Upper lobe of right lung (tissue), 1 donor: ENCODE results near the gene ERC1. TPM values are rescaled to one million over a fixed set of nuclear protein-coding genes. Genes with fewer than 3 reads are reported as not detected.

Experiments
- ATAC-seq: fragments of 200-7000 bp; cut with Tn5 transposase; one replicate; pipeline ENCODE4 v1.9.1; 2020; ENCODE audit warnings: mild to moderate bottlenecking, moderate library complexity
- DNase-seq: peaks from one replicate; pipeline ENCODE4 v3.0.0-alpha.2; 2020
- H3K27ac ChIP-seq: fragments of 200-600 bp; one replicate; pipeline ENCODE4 v1.8.0; 2022
- H3K27me3 ChIP-seq: fragments of 200-600 bp; one replicate; pipeline ENCODE4 v1.8.0; 2022; ENCODE audit warnings: mild to moderate bottlenecking
- H3K36me3 ChIP-seq: fragments of 200-600 bp; one replicate; pipeline ENCODE4 v1.8.0; 2022
- H3K4me1 ChIP-seq: fragments of 200-600 bp; one replicate; pipeline ENCODE4 v1.8.0; 2022
- H3K4me3 ChIP-seq: fragments of 200-600 bp; one replicate; pipeline ENCODE4 v1.8.0; 2022; ENCODE audit warnings: mild to moderate bottlenecking
- H3K9me3 ChIP-seq: fragments of 200-600 bp; one replicate; pipeline ENCODE4 v1.8.0; 2022
- intact Hi-C: fragments of 100-400 bp; cut with DNase I; formaldehyde crosslinking; loops from one replicate; pipeline ENCODE4 v1.11.0; 2022
- total RNA-seq: library from RNA; stranded (reverse); fragmentation: NEBNext Ultra II Directional; extraction: Animal tissue kit (Norgen Biotek cat#: 25700); gene quantifications from one replicate; pipeline ENCODE4 v1.2.1, GENCODE V29; 2021
- TF ChIP-seq, protein P1 (sequence below): fragments of 200-600 bp; IDR thresholded peaks from one replicate; pipeline ENCODE4 v1.8.0; 2022; ENCODE audit warnings: antibody characterized with exemption
- donor health status: DM: no; HTN: yes; CAD: no; lungs with severe emphysema.

Gene ERC1
- total RNA-seq, 1 donor from 2014 or later, result 54.3 TPM

DNA sequence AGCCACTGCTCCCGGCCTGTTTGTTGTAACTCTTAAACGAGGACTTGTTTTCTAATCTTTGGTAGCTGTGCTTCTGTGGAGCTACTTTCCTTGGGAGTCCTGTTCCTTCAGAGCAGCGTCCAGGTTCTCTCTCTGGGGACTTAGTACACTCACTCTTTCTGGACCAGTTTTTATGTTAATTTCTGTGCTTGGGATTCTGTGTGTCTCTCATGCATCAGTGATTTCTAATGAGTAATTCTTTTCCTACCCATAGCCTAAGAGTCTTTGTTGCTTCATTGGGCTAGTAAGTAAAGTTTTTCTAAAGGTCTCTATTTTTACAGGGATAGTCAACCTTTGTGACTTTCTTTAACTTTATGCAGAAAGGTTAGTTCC is 314.0 kb downstream of the ERC1 start:
- DNase-seq (no peak), ATAC-seq (no peak)
- Histone ChIP-seq H3K4me3 (no peak overlapping the region), H3K9me3 (no peaks in the 10 kb centered on the region), H3K36me3 (no peaks in the 10 kb centered on the region), H3K4me1 (no peaks in the 10 kb centered on the region), H3K27me3 (no peaks in the 10 kb centered on the region), H3K27ac (no peak overlapping the region)
- TF ChIP-seq, protein P1, sequence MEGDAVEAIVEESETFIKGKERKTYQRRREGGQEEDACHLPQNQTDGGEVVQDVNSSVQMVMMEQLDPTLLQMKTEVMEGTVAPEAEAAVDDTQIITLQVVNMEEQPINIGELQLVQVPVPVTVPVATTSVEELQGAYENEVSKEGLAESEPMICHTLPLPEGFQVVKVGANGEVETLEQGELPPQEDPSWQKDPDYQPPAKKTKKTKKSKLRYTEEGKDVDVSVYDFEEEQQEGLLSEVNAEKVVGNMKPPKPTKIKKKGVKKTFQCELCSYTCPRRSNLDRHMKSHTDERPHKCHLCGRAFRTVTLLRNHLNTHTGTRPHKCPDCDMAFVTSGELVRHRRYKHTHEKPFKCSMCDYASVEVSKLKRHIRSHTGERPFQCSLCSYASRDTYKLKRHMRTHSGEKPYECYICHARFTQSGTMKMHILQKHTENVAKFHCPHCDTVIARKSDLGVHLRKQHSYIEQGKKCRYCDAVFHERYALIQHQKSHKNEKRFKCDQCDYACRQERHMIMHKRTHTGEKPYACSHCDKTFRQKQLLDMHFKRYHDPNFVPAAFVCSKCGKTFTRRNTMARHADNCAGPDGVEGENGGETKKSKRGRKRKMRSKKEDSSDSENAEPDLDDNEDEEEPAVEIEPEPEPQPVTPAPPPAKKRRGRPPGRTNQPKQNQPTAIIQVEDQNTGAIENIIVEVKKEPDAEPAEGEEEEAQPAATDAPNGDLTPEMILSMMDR, result no peak
- intact Hi-C loops, result no loop called here

DNA sequence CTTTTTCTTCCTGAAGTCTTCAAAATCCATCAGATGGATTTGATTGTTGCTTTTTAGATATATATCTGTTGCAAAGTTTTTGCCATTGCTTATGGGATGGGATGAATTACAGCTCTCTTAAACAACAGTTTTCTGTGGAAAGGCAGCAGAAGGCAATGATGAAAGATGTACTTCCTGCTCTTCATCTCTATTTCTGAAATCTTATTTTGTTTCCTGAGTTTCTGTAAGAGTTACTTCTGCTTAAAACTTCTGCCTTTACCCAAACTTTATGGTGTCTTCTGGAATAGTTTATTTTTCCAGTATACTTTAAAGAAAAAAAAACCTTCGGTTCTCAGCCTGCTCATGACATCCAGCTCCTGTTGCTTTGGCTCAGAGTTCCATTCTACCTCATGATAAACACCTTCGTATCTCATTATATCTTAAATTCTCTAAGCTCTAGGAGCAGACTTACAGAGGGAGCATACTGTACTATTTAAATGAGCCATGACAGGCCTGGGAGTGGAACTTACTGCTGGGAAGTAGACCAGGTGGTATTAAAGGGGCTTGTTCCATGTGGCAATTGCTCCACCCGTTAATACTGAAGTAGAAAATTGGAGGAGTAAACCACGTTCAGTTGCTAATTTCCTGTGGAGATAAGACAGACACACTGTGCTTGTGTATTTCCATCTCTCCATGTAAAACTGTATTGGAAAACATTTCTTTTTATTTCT is 314.9 kb downstream of the ERC1 start:
- TF ChIP-seq, protein P1, result no peak
- Histone ChIP-seq H3K36me3 (no peaks in the 10 kb centered on the region), H3K9me3 (no peaks in the 10 kb centered on the region), H3K27me3 (no peaks in the 10 kb centered on the region), H3K4me1 (no peaks in the 10 kb centered on the region), H3K4me3 (no peak overlapping the region), H3K27ac (peak overlapping the region; percentile 4)
- ATAC-seq (peak; percentile 51), DNase-seq (no peak)
- intact Hi-C loops, result no loop called here

DNA sequence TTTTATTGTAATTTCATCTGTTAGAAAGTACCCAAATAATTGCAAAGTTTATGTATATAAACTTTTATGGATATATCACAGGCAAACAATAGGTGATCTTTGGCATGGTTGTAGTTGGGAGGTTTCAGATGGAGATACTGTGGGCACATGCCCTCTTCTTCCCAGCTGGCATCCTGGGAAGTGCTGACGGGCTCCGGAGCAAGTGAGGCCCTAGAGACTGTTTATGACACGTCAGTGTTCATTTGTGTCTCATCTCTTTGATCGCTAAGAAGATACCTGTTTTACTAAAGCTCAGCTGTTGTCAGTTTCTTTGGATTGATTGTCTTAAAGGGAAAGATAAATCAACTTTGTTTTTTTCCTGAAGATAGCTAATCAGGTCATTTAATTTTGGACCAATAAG is 315.8 kb downstream of the ERC1 start:
- H3K36me3 ChIP-seq, result no peaks in the 10 kb centered on the region
- no peaks in the 10 kb centered on the region for H3K27me3 ChIP-seq
- TF ChIP-seq, protein P1, result no peak
- H3K4me3 ChIP-seq, result no peak overlapping the region
- no peaks in the 10 kb centered on the region for H3K4me1 ChIP-seq
- ATAC-seq (no peak), DNase-seq (no peak)
- H3K9me3 ChIP-seq, result no peaks in the 10 kb centered on the region
- no peak overlapping the region for H3K27ac ChIP-seq
- intact Hi-C loops, result no loop called here

DNA sequence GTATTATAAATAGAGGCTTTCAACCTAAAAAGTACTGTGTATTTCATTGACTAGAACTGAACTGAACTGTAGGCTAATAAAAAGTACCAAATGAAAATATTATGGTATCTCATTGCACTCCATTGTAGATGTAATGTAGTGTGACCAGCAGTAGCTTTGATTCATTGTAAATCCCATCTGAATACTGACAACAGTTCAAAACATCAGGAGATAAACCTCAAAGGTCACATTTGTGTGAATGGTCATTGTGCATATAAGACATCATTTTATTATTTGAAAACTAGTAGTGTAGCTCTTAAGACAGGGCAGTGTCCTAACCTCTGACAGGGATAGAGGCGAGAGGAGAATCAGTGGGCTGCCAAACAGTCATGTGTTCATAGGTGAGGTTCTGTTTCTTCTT is 316.8 kb downstream of the ERC1 start:
- H3K27me3 ChIP-seq, result no peaks in the 10 kb centered on the region
- H3K9me3 ChIP-seq, result no peaks in the 10 kb centered on the region
- no peaks in the 10 kb centered on the region for H3K4me1 ChIP-seq
- no peak overlapping the region for H3K4me3 ChIP-seq
- no peak overlapping the region for H3K27ac ChIP-seq
- DNase-seq, result no peak
- intact Hi-C loops, result no loop called here
- ATAC-seq, result no peak
- TF ChIP-seq, protein P1, result no peak
- no peaks in the 10 kb centered on the region for H3K36me3 ChIP-seq

DNA sequence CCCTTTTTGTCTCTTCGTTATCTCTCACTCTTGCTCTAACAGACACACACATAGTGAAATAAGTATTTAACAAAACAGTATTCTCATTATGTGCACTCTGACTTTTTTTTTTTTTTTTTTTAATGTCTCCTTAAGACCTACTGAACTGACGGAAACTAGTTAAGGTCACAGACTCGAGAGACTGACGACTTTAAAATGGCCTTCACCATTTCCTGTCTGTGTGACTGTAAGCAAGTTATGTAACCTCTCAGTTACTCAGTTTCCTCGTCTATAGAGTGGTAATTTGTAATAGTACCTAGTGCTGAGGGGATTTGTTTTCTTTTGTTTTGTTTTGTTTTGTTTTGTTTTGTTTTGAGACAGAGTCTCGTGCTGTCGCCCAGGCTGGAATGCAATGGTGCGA is 318.6 kb downstream of the ERC1 start:
- intact Hi-C loops, result no loop called here
- no peaks in the 10 kb centered on the region for H3K36me3 ChIP-seq
- H3K4me3 ChIP-seq, result no peak overlapping the region
- H3K4me1 ChIP-seq, result no peaks in the 10 kb centered on the region
- H3K27me3 ChIP-seq, result no peaks in the 10 kb centered on the region
- ATAC-seq (no peak), DNase-seq (no peak)
- TF ChIP-seq, protein P1, result no peak
- no peaks in the 10 kb centered on the region for H3K9me3 ChIP-seq
- no peak overlapping the region for H3K27ac ChIP-seq

DNA sequence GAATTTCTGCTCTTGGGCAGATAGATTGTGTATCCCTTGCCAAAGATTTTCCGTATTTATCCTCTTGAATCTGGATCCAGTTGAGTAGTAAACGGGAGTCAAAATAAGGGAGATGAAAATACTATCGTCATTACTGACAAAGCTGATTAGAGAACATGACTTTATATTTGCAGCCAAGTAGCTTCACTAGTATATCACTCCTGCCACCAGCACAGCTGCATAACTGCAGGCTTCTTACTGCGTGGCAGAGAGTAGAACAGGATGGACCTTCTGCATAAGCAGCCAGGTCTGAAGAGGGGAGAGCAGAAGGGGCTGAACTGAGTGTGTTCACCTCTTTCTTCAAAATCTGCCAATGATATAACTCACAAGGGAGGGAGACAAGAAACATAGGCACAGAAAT is 319.6 kb downstream of the ERC1 start:
- intact Hi-C loops, result no loop called here
- TF ChIP-seq, protein P1, result no peak
- no peaks in the 10 kb centered on the region for H3K4me1 ChIP-seq
- no peak for ATAC-seq
- H3K9me3 ChIP-seq, result no peaks in the 10 kb centered on the region
- H3K4me3 ChIP-seq, result no peak overlapping the region
- no peak overlapping the region for H3K27ac ChIP-seq
- no peaks in the 10 kb centered on the region for H3K27me3 ChIP-seq
- H3K36me3 ChIP-seq, result no peaks in the 10 kb centered on the region
- DNase-seq, result no peak
